DMS79 treated with DMSO at 0.1 percent for 48 hours (cell line): ENCODE data around the gene MAPK6.
"Not testable (repeated sequence)": the region's sequence is repeated elsewhere in the genome, so short reads cannot be mapped to it uniquely, and the experiment has no call there.

Experiments used
- DNase-seq: peaks from one replicate; lab custom pipeline; 2025; lab: John Stamatoyannopoulos, UW

MAPK6 gene

GRCh38 chr15:52080031-52080430, 61.0 kb downstream of the MAPK6 start:
- DNase-seq = peak; percentile 56

GRCh38 chr15:52080706-52081392, 61.8 kb downstream of the MAPK6 start:
- peak; percentile 54 for DNase-seq

GRCh38 chr15:52082197-52083036, 63.4 kb downstream of the MAPK6 start:
- DNase-seq = no peak

DNA sequence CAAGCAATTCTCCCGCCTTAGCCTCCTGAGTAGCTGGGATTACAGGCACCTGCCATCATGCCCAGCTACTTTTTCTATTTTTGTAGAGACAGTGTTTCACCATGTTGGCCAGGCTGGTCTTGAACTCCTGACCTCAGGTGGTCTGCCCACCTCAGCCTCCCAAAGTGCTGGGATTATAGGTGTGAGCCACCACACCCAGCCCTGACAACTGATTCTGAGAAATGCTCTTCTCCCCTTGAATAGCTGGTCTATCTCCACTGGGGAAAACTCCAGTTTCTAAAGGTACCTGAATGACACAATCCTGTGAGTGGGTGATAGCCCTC, 64.0 kb downstream of the MAPK6 start:
- DNase-seq = not testable (repeated sequence)

- DNase-seq = no peak
Observed at GRCh38 chr15:52083603-52084002, 64.6 kb downstream of the MAPK6 start.

DNA sequence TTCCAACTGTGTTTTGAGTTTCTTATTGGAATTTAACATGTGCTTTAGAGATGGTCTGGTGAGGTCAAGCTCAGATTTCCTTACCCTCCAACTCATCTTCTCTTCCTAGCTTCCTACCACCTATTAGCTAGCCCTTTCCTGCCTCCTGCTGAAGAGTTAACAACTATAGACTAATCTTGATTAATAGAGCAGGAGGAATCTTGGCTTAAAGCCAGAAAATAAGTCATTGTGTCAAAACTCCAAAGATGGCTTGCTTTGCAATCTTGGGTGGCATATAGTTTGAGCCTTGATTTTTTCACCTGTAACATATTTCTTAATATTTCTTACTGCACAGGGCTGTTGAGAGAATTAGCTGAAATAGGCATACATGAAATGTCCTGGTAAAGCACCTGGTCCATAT, 66.3 kb downstream of the MAPK6 start:
- no peak for DNase-seq

- DNase-seq = no peak
Observed at GRCh38 chr15:52086011-52086786, 67.2 kb downstream of the MAPK6 start.

DNA sequence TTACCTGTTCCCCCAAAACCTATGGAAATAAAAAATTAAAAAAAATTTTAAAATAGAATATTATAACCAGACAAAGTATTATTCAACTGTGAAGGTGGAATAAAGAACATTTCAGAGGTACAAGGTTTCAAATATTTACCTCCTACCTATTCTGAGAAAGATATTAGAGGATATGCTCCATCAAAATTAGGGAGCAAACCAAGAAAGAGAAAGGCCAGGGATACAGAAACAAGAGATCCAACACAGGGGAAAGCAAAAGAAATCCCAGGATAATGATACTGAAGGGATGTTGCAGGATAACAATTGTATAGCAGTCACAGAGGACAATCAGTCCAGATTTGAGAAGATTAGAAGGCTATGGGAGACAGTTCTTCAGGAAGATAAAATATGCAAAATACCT, 71.2 kb downstream of the MAPK6 start:
- DNase-seq = no peak

DNA sequence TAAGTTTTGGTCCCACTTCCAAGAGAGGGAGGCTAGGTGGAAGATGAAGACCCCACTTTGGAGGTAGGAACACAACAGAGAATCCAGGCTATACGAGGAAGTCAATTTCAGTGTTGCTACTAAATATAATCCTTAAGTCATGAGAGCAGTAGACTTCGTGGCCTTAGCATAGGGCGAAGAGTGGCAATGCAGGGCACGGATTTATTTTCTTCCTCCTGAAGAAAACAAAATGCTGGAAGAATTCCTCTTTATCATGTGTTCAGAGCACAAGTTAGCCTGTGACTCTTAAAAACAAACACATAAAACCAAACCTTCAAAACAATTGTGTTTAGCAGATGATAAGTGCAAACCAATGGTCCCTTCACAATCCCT, 74.1 kb downstream of the MAPK6 start:
- DNase-seq = no peak

DNA sequence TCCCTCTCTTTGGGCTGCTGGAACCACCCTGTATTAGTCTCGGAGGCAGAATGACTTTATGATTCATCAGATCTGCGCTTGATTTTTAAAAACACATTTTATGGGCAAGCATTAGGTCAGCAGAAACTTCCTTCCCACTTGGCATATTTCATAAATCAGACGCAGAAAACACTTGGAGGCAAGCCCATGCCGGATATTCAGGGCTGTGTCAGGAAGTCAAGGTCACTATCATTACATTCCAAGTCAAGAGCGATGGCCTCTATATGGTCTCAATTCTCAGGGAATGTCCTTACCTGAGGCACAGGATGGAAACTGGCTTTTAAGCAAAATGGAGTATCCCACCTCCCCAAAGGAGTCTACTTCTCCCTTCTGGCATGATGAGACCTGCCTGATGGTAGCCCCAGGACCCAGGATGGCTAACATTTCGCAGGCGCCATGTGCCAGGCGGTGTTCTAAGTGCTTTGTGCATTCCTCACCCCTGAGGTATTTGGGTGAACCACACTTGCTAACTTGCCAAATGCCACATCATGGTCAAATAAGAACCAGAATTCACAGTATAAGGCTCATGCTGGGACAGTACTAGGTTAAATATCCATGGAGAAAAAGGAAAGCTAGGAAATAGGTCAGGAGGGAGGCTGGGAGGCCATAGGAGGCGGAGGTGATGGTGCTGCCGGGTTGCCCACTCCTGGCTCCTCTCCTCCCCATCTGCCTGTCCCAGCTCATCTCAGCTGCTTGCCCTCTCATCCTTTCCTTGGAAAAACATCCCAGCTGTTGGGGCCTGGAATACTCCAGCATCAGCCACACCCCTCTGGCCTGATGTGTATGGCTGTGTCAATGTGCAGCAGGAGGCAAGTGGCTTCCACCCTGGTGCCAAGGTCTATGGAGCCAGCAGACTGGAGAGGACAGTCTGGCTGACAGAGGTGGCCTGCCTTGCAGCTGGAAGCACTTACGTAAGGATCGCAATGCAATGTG, 74.8 kb downstream of the MAPK6 start:
- no peak for DNase-seq

- DNase-seq = no peak
Observed at GRCh38 chr15:52094811-52095584, 76.0 kb downstream of the MAPK6 start.

GRCh38 chr15:52095597-52096262, 76.7 kb downstream of the MAPK6 start:
- DNase-seq = no peak

DNA sequence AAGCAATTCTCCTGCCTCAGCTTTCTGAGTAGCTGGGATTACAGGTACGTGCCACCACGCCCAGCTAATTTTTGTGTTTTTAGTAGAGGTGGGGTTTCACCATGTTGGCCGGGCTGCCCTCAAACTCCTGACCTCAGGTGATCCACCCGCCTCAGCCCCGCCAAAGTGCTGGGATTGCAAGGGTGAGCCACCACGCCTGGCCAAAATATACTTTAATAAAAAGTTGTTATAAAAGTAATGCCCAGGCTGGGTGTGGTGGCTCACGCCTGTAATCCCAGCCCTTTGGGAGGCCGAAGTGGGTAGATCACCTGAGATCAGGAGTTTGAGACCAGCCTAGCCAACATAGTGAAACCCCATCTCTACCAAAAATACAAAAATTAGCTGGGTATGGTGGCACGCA, 77.5 kb downstream of the MAPK6 start:
- DNase-seq = not testable (repeated sequence)

DNA sequence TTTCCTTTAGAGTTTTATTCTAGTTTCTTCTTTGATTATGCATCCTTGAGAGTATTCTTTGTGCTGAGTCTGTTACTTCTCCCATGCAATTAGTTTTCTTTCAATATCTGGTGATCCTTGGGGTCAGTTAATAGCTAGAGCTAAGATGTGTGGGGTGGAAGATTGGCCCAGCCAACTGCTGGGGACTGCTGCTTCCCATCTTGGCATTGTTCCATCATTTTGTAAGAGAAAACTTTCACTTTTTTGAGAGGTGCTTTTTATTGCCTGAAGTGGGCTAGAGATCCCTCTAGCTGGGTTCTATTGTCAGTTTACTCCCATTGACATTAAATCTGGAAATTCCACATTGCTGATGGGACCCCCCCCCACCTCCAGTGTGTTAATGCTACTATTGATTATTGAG, 78.2 kb downstream of the MAPK6 start:
- no peak for DNase-seq

DNA sequence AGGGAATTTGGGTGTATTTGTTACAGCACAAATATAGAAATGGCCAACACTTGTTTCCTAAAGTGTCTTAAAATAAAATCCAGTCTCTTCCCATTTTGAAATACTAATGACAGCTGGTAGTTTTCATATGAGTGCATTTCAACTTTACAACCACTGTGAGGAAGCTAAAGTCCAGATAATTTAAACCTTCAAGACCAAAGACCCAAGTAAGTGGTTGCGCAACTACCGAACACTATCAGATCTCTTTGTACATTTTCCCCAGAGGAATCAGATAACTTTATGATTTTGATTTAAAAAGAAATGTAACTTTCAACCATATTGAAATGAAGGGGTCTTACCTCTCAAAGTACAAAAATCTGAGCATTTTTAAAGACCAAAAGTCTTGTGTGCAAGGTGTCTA, 79.3 kb downstream of the MAPK6 start:
- DNase-seq = no peak

- no peak for DNase-seq
Observed at GRCh38 chr15:52099651-52100272, 80.7 kb downstream of the MAPK6 start.

DNA sequence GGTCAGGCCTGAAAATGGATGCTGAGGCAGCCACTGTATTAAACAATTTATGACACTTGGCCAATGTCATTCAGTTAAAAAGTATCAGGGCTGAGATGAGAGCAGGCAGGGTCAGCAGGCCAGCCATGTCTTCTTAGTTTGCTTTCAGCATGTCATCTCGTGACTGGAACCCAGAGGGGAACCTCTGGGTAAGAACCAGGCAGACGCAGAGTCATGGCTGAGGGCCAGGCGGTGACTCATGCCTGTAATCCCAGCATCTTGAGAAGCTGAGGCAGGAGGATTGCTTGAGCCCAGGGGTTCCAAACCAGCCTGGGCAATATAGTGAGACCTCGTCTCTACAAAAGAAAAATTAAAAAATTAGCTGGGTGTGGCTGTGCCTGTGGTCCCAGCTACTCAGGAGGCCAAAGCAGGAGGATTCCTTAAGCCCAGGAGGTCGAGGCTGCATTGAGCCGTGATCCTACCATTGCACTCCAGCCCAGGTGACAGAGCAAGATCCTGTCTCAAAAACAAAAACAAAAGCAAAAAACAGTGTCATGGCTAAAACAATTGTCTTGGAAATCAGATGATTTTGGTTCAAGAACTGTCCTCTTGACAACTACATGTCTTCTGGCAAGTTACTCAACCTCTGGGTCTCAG, 81.9 kb downstream of the MAPK6 start:
- DNase-seq = no peak

GRCh38 chr15:52101542-52102323, 82.7 kb downstream of the MAPK6 start:
- DNase-seq = no peak

DNA sequence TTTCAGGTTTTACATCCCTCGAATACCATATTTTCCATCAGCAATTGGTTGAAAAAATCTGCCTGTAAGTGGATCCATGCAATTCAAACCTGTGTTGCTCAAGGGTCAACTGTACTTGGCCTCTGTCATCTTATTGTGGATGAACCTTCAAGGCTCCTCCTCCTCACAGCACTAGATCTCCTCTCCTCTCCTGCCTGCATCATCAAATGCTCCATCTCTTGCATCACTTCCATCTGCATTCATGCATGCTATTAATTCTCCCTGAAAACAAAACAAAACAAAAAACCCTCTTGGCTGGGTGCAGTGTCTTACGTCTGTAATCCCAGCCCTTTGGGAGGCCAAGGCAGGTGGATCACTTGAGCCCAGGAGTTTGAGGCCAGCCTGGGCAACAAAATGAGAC, 83.4 kb downstream of the MAPK6 start:
- DNase-seq = peak; percentile 31
